K562 (cell line): Measurements from ENCODE around the gene TADA1. TPM values are rescaled to one million over a fixed set of nuclear protein-coding genes. Genes with fewer than 3 reads are reported as not detected.

Experiments used
- ADNP ChIP-seq: fragments of 200-800 bp; sonication (Bioruptor generic); IDR thresholded peaks from 2 replicates; pipeline ENCODE4 v1.6.1; 2016; ENCODE audit warnings: missing genetic modification characterization, missing compliant biosample characterization
- ARNT ChIP-seq, 2 experiments: fragments of 450-650 bp; IDR thresholded peaks; 2 replicates each; pipeline ENCODE4 v1.6.1; 2016; ENCODE audit warnings: mild to moderate bottlenecking in 1 of 2
- FOXA3 ChIP-seq, 2 experiments: fragments of 450-650 bp in 1 of 2; sonication (generic) in 1 of 2; formaldehyde crosslinking; IDR thresholded peaks in 1 of 2; conservative IDR thresholded peaks in 1 of 2; 2 replicates each; pipeline versions ENCODE4 v1.4.0 to v1.8.0; 2020 to 2022; ENCODE audit warnings: mild to moderate bottlenecking in 2 of 2, missing genetic modification reagents in 1 of 2
- PYGO2 ChIP-seq: fragments of 450-650 bp; IDR thresholded peaks from 2 replicates; pipeline ENCODE4 v1.6.1; 2016; ENCODE audit warnings: mild to moderate bottlenecking, missing genetic modification characterization, moderate library complexity, missing compliant biosample characterization
- TAF9B ChIP-seq: fragments of 450-650 bp; IDR thresholded peaks from 2 replicates; pipeline ENCODE4 v1.6.1; 2018; ENCODE audit warnings: mild to moderate bottlenecking; ENCODE audit not compliant: partially characterized antibody
- TBP ChIP-seq: optimal IDR thresholded peaks from 2 replicates; pipeline ENCODE3; 2011; ENCODE audit warnings: low read depth, low read length, improper control_type of control experiment
- U2AF2 ChIP-seq: fragments of 200-400 bp; formaldehyde crosslinking; optimal IDR thresholded peaks from 2 replicates; pipeline ENCODE3; 2017; ENCODE audit warnings: low read depth, mild to moderate bottlenecking, low read length
- ZNF239 ChIP-seq: fragments of 250-450 bp; sonication (Bioruptor Pico); IDR thresholded peaks from 2 replicates; pipeline ENCODE4 v1.4.0; 2020; ENCODE audit warnings: mild to moderate bottlenecking
- polyA plus RNA-seq, 8 experiments: library from polyadenylated mRNA; depleted of rRNA in 4 of 8; stranded (reverse) in 5 of 8; unstranded in 3 of 8; fragments of >200 nt; fragmentation: Nextera tagmentation in 2 of 8; fragmentation: Illumina TruSeq in 1 of 8; extraction: Ambion mirVana in 2 of 8; extraction: Trizol in 1 of 8; gene quantifications; 2 replicates each; pipeline versions ENCODE4 v1.2.1 to v1.2.3, GENCODE V29; 2011 to 2014; ENCODE audit warnings: inconsistent platforms in 1 of 8, missing spikeins in 1 of 8
- total RNA-seq, 7 experiments: library from RNA; depleted of rRNA in 6 of 7; stranded (reverse); fragments of >200 nt in 6 of 7; fragmentation: Illumina TruSeq in 2 of 7; extraction: Trizol in 2 of 7; gene quantifications; 2 replicates each; pipeline versions ENCODE4 v1.2.1 to v1.2.3, GENCODE V29; 2011 to 2021; ENCODE audit warnings: low replicate concordance in 1 of 7
- TF ChIP-seq, protein P1 (sequence below): sonication (generic); formaldehyde crosslinking; IDR thresholded peaks from 2 replicates; pipeline ENCODE4 v1.8.0; 2023; ENCODE audit warnings: mild to moderate bottlenecking, missing genetic modification reagents

TADA1 gene
- total and polyA plus RNA-seq, 9 of the 15 experiments (the other 6 are each of a cell fraction or from before 2014, with no cell fraction given) = 15.9 to 76.5 (median 28.7) TPM

DNA sequence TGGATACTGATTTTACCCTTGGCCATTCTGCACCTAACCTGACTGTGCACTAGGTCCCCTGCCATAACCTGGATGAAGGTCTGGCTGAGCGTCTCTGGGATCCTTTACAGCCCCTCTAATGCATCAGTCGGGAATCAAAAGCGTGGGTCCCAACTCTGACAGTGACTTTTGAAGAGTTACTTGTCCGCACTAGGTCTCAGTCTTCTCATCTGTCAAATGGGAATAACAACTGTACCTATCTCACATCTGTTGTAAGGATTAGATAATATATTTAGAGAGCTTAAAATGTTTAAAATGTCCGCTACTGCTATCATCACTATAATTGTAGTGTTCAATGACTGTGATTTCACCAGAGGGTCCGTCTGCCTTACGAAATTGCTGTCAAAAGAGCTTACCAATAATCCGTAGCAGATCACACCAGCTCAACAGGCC, 746 bp downstream of the TADA1 start (continued):
- no peak for TF ChIP-seq TBP
- no peak for TF ChIP-seq FOXA3 (CRISPR knock-in tag; conservative IDR thresholded peaks at IDR 0.05 in 1 of 2, IDR thresholded peaks at IDR 0.05 in 1 of 2)
- no peak for TF ChIP-seq TAF9B
- TF ChIP-seq U2AF2 = no peak
- peak in 1 of 2 experiments; percentile 62; a peak in 1 of 4 replicates for TF ChIP-seq ARNT (IDR thresholded peaks at IDR 0.05)
- peak; percentile 99 for TF ChIP-seq ADNP (tag)
- TF ChIP-seq ZNF239 (CRISPR knock-in tag) = no peak
- TF ChIP-seq, protein P1, sequence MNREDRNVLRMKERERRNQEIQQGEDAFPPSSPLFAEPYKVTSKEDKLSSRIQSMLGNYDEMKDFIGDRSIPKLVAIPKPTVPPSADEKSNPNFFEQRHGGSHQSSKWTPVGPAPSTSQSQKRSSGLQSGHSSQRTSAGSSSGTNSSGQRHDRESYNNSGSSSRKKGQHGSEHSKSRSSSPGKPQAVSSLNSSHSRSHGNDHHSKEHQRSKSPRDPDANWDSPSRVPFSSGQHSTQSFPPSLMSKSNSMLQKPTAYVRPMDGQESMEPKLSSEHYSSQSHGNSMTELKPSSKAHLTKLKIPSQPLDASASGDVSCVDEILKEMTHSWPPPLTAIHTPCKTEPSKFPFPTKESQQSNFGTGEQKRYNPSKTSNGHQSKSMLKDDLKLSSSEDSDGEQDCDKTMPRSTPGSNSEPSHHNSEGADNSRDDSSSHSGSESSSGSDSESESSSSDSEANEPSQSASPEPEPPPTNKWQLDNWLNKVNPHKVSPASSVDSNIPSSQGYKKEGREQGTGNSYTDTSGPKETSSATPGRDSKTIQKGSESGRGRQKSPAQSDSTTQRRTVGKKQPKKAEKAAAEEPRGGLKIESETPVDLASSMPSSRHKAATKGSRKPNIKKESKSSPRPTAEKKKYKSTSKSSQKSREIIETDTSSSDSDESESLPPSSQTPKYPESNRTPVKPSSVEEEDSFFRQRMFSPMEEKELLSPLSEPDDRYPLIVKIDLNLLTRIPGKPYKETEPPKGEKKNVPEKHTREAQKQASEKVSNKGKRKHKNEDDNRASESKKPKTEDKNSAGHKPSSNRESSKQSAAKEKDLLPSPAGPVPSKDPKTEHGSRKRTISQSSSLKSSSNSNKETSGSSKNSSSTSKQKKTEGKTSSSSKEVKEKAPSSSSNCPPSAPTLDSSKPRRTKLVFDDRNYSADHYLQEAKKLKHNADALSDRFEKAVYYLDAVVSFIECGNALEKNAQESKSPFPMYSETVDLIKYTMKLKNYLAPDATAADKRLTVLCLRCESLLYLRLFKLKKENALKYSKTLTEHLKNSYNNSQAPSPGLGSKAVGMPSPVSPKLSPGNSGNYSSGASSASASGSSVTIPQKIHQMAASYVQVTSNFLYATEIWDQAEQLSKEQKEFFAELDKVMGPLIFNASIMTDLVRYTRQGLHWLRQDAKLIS (CRISPR knock-in tag) = peak; percentile 52; the same call in 1 of the 2 replicates
- TF ChIP-seq PYGO2 = no peak
